CD4-positive, alpha-beta T cell treated with Interleukin-17A for 1 hour (primary cell): ENCODE results near the gene BAX.
A peak's percentile ranks its signal among the peaks of the same experiment; 100 is the strongest.

Experiments
- DNase-seq: peaks from one replicate; pipeline ENCODE4 v3.0.0-alpha.2; 2020

The BAX gene

GRCh38 chr19:48963371-48964204, 8.9 kb downstream of the BAX start:
- DNase-seq = peak; percentile 56

GRCh38 chr19:48964205-48965039, 9.7 kb downstream of the BAX start:
- no peak for DNase-seq

GRCh38 chr19:48965040-48965805, 10.5 kb downstream of the BAX start, which contains the start of gene FTL:
TSS of gene FTL (plus strand) at chr19:48965309. CDS start at chr19:48965508, 199 bp downstream.
- DNase-seq = peak; percentile 94

GRCh38 chr19:48965806-48966540, 11.3 kb downstream of the BAX start:
- peak; percentile 90 for DNase-seq

GRCh38 chr19:48966541-48967345, 12.1 kb downstream of the BAX start:
- no peak for DNase-seq

- peak; percentile 43 for DNase-seq
Measured at GRCh38 chr19:48967346-48968178, 12.9 kb downstream of the BAX start.

- DNase-seq = no peak
Measured at GRCh38 chr19:48968179-48968661, 13.5 kb downstream of the BAX start.

- no peak for DNase-seq
Measured at GRCh38 chr19:48968813-48969218, 14.1 kb downstream of the BAX start.

- no peak for DNase-seq
Measured at GRCh38 chr19:48969276-48970138, 14.8 kb downstream of the BAX start.

- DNase-seq = no peak
Measured at GRCh38 chr19:48970139-48970766, 15.6 kb downstream of the BAX start.

- peak; percentile 83 for DNase-seq
Measured at GRCh38 chr19:48970923-48971395, 16.3 kb downstream of the BAX start.

- DNase-seq = peak; percentile 58
Measured at GRCh38 chr19:48975947-48976847, 21.5 kb downstream of the BAX start.

- DNase-seq = no peak
Measured at GRCh38 chr19:48977061-48977460, 22.4 kb downstream of the BAX start.

GRCh38 chr19:48982280-48982679, 27.6 kb downstream of the BAX start:
- DNase-seq = no peak

GRCh38 chr19:48985711-48986110, 31.0 kb downstream of the BAX start:
- DNase-seq = no peak

GRCh38 chr19:48986211-48986610, 31.5 kb downstream of the BAX start:
- DNase-seq = no peak

GRCh38 chr19:48987323-48987722, 32.6 kb downstream of the BAX start:
- DNase-seq = no peak

- DNase-seq = no peak
Measured at GRCh38 chr19:48988286-48988685, 33.6 kb downstream of the BAX start.
